GM18511 (cell line): ENCODE data around the gene OGDHL.
"Not testable (repeated sequence)": the region's sequence is repeated elsewhere in the genome, so short reads cannot be mapped to it uniquely, and the experiment has no call there.

Source experiments
- ATAC-seq: cut with Tn5 transposase; IDR thresholded peaks from one replicate; pipeline ENCODE4 v1.9.1; 2021; ENCODE audit warnings: mild to moderate bottlenecking, moderate library complexity; ENCODE audit not compliant: unreplicated experiment

Gene OGDHL

DNA sequence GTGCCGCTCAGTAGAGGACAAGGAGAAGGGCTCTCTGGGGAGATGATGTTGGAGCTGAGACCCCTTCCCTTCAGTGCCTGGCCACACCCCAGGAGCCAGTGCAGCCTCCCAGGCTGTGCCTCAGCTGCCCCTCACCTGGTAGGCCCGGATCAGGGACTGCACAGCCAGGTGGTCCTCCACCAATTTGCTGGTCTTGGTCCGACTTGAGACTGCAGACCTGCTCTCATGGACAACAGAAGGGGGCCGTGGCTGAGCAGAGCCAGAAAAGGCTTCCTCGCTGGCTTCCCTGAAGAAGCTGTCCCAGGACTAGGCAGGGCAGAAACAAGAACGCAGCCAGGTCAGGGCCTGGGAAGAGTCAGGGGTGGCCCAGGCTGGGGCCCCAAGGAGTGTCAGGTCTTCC lies 5.5 kb downstream of the OGDHL start:
- no peak for ATAC-seq

- no peak for ATAC-seq
These were observed 6.1 kb downstream of the OGDHL start for GRCh38 chr10:49756031-49756430.

DNA sequence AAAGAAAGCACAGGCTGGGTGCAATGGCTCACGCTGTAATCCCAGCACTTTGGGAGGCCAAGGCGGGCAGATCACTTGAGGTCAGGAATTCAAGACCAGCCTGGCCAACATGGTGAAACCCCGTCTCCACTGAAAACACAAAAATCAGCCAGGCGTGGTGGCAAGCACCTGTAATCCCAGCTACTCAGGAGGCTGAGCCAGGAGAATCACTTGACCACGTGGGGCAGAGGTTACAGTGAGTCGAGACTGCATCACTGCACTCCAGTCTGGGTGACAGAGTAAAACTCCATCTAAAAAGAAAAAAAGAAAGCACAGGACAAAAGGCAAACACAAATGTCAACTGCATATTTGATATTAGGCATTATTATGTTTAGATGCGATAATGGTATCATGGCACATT lies 7.2 kb downstream of the OGDHL start:
- ATAC-seq, result not testable (repeated sequence)

DNA sequence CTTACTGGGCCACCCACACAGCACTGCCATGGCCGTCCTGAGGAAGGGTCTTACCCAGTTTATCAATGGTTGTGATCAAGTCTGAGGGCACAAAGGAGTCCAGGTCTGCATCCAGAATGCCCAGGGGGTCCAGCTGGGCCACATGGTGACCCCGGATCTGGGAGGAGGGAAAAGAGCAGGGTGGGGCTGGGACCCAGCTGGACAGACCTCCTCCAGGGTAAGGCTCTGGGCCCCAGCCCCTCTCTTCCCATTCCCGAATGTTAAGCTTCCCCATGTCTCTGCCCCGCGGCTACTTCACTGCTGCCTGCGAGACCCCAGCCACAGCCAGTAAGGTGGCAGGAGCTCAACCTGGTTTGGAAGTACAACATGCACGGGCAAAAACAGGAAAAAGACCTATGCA lies 9.5 kb downstream of the OGDHL start:
- no peak for ATAC-seq

DNA sequence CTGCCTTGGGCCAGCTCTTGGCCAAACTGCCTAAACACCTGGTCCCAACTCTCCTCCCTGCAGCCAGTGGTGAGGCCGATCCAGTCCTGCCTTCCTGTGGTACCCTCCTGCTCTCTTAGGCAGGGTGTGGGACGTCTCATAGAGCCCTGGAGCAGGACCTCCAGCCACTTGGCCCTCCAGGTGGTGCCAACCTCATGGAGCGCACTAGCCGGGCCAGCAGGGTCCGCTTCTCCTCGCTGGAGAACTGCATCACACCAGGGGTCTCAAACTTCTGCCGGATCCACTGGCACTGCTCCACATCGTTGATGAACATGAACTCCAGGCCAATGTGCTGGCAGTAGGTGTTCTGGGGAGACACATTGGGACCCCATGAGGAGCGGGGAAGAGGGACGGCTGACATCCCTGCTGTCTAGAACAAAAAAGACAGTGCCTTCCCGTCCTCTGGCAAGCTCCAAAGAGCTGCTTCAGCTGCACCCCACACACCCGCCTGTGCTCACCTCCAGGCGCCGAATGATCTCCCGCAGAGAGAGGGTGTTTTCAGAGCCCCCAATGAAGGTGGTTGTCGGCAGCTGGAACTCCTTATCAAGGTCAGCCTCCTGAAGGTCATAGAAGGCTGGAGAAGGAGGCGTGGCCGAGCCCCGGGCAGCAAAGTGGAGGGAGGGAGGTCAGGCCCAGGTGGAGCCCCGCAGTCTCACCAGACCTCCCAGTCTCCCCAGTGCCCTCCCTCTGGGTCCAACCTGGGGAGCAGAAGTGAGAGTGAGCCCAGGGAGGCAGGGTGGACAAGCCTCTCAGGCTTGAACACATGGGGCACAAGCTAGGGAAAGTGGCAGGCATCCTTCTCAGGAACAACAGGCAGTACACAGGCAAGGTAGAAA lies 10.2 kb downstream of the OGDHL start:
- ATAC-seq, result no peak

- ATAC-seq, result no peak
These were observed 10.9 kb downstream of the OGDHL start for GRCh38 chr10:49751216-49751615.

- ATAC-seq, result no peak
These were observed 11.6 kb downstream of the OGDHL start for GRCh38 chr10:49750546-49750945.

GRCh38 chr10:49749556-49750491 lies 12.3 kb downstream of the OGDHL start:
- no peak for ATAC-seq

DNA sequence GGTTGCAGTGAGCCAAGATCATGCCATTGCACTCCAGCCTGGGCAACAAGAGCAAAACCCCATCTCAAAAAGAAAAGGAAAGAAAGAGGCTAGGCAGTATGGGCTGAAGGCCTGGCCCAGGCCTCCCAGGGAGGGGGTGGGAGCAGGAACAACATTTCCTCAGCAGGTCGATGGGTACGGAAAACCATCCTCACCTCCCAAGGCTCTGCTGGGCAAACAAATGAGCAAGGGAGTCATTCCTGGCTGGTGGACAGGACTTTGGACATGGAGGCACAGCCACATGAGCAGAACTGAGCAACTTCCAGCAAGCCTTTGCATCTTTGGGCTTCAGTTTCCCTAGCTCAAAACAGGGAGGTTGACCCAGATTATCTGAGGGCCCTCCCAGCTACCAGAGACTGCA lies 13.0 kb downstream of the OGDHL start:
- no peak for ATAC-seq

- ATAC-seq, result no peak
These were observed 14.1 kb downstream of the OGDHL start for GRCh38 chr10:49748006-49748405.

DNA sequence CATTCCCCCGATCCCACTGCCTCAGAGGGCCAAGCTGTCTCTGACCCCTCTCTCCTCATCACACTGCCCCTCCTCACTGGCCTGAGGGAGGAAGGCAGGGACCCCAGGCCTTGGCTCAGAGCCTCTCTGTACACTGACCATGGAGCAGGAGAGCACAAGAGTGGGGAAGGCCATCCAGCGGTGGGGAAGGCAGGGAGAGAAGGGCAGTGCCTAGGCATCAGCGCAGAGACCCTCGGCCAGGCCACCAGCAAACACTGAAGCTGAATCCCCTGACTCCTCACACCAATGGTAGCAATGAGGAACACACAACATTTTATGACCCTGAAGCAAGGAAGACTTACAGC lies 14.8 kb downstream of the OGDHL start:
- ATAC-seq, result no peak

DNA sequence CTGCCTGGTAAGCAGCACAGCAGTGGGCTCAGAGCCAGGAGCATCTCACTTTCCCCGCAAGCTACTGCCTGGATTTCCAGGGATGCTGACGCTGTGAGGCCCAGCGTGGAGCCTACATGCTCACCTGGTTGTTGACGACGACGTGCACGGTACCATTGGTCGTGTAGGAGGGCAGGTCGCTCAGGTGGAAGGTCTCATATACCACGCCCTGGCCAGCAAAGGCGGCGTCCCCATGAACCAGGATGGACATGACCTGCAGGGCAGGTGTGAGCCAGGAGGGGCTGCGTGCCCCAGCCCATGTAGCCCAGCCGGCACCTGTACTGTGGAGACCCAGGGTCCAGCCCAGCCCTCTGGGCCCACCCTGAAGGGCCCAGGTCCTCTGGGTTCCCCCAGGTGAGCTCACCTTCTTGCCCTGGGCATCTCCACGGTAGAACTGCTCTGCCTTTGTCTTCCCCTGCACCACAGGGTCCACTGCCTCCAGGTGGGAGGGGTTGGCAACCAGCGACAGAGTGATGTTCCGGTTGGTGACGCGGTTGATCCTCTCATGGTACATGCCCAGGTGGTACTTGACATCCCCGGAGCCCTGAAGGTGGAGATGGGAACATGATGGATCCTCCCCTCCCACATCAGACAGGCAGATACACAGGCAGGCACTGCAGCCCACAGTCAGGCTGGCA lies 15.4 kb downstream of the OGDHL start:
- no peak for ATAC-seq

DNA sequence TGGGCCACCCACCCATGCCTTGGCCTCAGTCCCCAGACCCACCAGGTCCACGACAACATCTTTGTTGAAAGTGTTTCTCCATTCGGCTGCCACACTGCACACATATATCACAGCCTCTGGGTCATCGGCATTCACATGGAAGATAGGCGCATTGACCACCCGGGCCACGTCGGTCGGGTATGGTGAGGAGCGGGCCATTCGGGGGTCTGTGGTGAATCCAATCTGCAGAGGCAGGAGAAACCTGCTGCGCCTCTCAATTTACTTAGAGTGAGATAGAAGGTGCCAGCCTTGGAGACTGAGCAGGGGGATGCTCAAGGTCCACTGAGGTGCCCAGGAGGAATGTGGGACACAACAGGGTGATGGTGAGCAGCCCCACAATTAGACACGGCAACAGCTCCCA lies 16.4 kb downstream of the OGDHL start:
- ATAC-seq, result no peak

DNA sequence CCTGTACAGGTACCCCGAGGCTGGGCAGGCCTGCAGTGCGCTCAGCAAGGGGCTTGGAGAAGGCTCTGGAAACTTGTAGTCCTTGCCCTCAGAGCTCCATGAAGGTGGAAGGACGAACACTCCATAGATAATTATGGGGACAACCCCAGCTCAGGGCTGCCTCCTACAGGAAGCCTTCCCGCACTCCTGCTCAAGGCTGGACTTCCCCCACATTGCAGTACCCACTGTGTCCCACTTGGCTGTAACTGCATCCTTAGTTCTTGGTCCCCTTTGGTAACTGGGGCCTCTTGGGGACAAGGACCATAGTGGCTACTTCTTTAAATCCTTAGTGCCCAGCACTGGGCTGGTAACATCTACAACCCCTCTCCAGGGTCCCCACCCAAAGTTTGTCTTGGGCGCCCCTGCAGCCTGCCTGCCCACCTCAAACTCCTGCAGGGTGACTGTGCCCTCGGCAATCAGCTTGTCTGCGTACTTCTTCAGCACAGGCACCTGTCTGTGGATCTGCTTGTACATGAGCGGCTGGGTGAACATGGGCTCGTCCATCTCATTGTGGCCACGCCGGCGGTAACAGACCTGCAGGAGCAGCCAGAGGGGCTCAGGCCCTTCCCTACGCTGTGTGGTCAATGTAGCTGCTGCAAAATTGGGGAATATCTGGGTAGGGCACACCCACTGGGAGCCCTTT lies 17.1 kb downstream of the OGDHL start:
- ATAC-seq, result no peak

DNA sequence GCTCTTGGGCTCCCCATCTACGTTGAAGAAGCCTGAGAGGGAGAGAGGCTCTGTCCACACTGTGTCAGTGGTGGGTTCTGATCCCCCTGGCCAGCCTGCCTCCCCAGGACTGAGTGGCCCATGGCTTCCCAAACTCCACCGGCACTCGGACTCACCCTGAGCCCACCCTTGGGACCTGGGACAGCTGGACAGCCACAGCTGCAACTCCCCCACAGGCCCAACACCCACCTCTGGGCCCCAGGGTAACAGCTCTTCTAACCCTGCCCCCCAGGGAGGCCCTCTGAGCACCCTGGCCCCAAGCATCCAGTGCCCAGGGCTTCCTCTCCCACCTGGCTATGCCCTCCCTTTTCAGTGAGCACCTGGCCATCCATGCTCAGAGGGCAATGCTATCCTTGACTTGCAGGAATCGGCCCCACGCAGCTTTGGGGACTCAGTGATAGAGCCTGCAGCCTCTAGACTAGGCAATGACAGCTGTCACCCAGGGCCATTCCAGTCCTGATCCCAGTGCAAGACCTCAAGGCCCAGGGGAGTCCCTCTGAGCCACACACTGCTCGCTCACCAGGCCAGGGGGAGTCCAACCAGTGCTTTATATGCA lies 17.9 kb downstream of the OGDHL start:
- ATAC-seq, result no peak

GRCh38 chr10:49743464-49744075 lies 18.6 kb downstream of the OGDHL start:
- ATAC-seq, result no peak

DNA sequence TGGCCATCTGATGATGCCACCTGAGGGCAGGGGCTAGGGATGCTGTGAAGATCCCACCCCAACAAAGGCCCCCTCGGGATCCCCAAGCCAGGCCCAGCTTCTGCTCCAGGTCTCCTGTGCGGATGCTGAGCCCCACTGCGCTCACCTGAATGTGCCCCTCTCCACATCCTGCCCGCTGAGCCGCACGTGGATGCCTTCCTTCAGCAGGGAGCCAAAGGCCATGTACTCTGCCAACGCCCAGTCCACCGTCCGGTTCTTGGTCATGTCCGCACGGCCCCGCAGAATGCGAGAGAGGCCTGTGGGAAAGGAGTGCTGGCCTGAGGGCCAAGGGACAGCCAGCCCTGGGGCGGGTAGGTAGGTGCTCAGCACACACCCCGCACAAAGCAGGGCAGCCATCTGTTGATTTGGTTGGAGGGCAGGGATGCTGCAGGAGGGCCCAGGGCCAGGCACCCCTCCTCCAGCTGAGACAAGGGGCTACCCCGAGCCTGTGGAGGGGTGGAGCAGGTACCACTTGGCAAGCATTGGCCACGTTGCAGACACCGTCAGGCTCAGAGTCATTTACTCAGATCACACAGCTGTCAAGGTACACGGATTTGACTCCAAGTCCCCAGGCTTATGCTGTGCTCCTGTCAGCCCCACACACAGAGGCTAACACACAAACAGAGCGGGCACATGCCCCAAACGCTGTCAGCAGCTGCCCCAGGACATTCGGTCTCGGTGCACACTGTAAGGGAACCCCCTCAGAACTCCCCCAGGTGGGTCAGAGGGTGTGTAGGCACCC lies 19.2 kb downstream of the OGDHL start:
- no peak for ATAC-seq

- no peak for ATAC-seq
These were observed 20.8 kb downstream of the OGDHL start for GRCh38 chr10:49741108-49741995.
